HG03280 (cell line): ENCODE results near the gene FFAR1.
"Not testable (repeated sequence)": the region's sequence is repeated elsewhere in the genome, so short reads cannot be mapped to it uniquely, and the experiment has no call there.

ENCODE experiments used
- ATAC-seq: cut with Tn5 transposase; IDR thresholded peaks from one replicate; pipeline ENCODE4 v1.9.1; 2021; ENCODE audit warnings: mild to moderate bottlenecking, moderate library complexity; ENCODE audit not compliant: unreplicated experiment

The FFAR1 gene

DNA sequence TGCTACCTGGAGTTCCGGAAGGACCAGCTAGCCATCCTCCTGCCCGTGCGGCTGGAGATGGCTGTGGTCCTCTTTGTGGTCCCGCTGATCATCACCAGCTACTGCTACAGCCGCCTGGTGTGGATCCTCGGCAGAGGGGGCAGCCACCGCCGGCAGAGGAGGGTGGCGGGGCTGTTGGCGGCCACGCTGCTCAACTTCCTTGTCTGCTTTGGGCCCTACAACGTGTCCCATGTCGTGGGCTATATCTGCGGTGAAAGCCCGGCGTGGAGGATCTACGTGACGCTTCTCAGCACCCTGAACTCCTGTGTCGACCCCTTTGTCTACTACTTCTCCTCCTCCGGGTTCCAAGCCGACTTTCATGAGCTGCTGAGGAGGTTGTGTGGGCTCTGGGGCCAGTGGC lies 11.7 kb downstream of the FFAR1 start:
- not testable (repeated sequence) for ATAC-seq

DNA sequence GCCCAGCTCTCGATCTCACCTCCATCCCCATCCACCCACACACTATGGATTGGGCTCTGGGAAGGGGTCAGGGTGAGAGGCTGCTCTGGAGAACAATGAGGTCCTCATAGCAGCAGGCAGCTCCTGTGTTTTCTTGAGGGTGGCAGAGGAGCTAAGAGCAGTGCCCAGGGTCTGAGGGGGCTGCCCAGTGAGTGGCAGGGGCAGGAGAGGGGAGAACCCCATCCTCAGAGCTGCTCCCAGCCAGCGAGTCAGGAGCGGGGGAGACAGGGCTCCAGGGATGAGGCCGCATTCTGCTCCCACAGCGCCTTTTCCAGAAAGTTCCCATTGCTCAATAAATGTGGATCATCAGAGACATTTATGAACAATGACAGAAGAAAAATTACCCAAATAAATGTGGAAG lies 12.4 kb downstream of the FFAR1 start:
- not testable (repeated sequence) for ATAC-seq

- no peak for ATAC-seq
Observed at GRCh38 chr19:35360880-35361420, 13.2 kb downstream of the FFAR1 start.

- no peak for ATAC-seq
Observed at GRCh38 chr19:35362261-35363000, 14.7 kb downstream of the FFAR1 start.

- ATAC-seq, result no peak
Observed at GRCh38 chr19:35363001-35363590, 15.4 kb downstream of the FFAR1 start.

- no peak for ATAC-seq
Observed at GRCh38 chr19:35363711-35364425, 16.2 kb downstream of the FFAR1 start.

DNA sequence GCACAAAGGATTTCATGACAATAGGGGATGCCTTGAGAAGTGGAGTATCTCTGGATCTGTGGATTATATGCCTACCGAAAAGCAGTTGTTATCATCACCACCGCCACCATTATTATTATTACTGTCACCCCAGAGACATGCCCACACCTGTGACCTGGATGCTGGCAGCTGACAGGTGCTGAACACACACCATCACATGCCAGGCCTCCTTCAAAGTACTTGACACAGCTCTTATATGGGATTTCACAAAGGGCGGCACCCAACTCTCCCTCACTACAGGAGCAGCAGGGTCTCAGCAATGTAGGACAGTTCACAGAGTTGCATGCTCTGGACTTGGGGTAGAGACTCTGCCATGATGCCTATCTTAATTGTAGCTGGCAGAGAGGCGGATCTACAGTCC lies 17.6 kb downstream of the FFAR1 start:
- no peak for ATAC-seq

- no peak for ATAC-seq
Observed at GRCh38 chr19:35368378-35368777, 20.7 kb downstream of the FFAR1 start.

DNA sequence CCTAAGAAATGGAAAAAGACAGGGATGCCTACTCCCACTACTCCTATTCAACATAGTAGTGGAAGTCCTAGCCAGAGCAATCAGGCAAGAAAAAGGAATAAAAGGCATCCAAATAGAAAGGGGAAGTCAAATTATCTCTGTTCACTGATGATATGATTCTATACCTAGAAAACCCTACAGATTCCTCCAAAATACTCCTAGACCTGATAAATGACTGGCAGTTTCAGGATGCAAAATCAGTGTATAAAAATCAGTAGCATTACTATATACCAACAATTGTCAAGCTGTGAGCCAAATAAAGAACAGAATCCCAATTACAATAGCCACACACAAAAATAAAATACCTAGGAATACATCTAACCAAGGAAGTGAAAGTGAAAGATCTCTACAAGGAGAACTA lies 21.8 kb downstream of the FFAR1 start:
- no peak for ATAC-seq

- no peak for ATAC-seq
Observed at GRCh38 chr19:35370722-35371121, 23.0 kb downstream of the FFAR1 start, which contains the start of gene GPR42. Gene GPR42 (plus strand): TSS chr19:35371068. CDS start chr19:35371360, 292 bp downstream.

DNA sequence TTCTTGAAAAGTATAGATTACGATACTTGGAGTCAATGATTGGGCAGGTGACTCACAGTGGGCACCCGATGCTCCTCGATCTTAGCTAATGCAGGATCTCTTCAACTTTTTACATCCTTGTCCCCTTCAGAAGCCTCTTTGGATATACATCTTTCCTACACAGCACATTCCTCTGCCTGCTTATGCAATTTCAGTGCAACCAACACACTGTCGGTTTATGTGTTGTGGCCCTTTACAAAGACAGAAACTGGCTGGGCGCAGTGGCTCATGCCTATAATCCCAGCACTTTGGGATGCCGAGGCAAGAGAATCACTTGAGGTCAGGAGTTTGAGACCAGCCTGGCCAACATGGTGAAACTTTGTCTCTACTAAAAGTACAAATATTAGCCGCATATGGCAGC lies 25.8 kb downstream of the FFAR1 start:
- no peak for ATAC-seq

DNA sequence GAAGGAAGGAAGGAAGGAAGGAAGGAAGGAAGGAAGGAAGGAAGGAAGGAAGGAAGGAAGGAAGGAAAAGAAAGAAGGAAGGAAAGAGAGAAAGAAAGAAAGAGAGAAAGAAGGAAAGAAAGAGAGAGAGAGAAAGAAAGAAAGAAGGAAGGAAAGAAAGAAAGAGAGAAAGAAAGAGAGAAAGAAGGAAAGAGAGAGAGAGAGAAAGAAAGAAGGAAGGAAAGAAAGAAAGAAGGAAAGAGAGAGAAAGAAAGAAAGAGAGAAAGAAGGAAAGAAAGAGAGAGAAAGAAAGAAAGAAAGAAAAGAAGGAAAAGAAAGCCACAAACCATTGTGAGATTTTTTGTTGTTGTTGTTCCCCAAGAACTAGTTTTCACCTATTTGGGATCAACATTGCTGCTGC lies 26.3 kb downstream of the FFAR1 start:
- not testable (repeated sequence) for ATAC-seq

DNA sequence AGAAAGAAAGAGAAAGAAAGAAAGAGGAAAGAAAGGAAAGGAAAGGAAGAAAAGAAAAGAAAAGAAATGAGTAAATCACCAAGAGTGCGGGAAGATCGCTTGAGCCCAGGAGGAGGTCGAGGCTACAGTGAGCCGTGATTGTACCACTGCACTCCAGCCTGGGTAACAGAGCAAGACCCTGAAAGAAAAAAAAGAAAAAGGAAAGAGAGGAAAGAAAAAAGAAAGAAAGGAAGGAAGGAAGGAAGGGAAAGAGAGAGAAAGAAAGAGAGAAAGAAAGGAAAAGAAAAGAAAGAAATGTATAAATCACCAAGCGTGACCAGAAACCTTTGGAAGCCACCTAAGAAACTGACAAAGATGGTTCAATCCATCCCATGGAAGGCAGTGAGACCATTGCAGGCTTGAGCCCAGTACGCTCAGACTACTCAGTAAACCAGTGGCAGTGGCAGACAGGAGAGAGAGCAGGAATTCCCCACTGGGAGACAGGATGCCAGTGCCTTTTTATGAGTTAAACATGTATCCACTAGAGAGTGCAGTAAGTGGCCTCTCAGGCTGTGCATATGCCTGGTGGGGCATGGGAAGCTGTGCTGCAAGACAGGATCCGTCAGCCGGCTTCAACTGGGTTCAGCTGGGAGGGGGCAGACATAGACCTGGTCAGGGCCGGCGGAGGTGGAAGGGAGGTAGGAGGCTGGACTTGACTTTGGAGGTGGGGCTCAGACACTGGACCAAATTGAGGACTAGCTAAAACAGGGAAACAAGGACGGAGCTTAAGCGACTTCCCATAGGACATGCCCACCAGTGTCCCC lies 28.0 kb downstream of the FFAR1 start:
- no peak for ATAC-seq

GRCh38 chr19:35377656-35378055 lies 30.0 kb downstream of the FFAR1 start:
- no peak for ATAC-seq

DNA sequence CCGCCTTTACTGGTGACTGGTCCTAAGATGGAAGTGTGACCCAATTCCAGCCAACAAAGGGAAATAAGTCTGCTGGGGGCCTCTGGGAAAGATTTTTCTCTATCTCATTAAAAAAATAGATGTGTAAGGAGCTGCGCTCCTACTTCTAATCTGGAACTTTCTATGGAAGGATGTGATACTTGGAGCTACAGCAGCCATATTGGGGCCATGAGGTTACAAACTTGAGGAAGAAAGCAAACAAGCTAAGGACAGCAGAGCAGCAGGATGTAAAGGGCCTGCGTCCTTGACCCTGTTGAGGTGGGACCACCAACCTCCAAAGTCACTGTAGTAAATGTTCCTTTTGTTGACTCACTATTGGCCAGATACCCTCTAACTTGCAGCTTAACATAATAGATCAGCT lies 30.7 kb downstream of the FFAR1 start:
- no peak for ATAC-seq

- ATAC-seq, result not testable (repeated sequence)
Observed at GRCh38 chr19:35379545-35379944, 31.8 kb downstream of the FFAR1 start.

- no peak for ATAC-seq
Observed at GRCh38 chr19:35379992-35380391, 32.3 kb downstream of the FFAR1 start.

- no peak for ATAC-seq
Observed at GRCh38 chr19:35380450-35381124, 32.9 kb downstream of the FFAR1 start.

DNA sequence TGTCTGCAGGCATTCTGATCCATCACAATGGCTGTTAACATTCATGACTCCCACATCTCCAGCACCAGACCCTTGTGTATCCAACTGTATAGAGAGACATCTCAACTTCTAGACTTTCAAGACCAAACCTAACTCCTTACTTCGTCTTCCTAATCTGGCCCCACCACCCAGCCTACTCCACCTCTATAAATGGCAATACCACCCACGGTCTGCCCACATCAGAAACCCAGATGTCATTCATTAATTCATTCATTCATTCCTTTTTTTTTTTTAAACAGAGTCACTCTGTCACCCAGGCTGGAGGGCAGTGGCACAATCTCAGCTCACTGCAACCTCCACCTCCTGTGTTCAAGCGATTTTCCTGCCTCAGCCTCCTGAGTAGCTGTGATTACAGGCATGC lies 33.6 kb downstream of the FFAR1 start:
- no peak for ATAC-seq

- no peak for ATAC-seq
Observed at GRCh38 chr19:35381926-35382325, 34.2 kb downstream of the FFAR1 start.
